Stimulated activated CD8-positive, alpha-beta memory T cell treated with anti-CD3 and anti-CD28 coated beads, Interleukin-2, amount 100 ng/mL, for 1 hour (primary cell): ENCODE results near the gene FRAS1.

ENCODE experiments used
- DNase-seq, 2 donors: peaks; one replicate each; pipeline ENCODE4 v3.0.0-alpha.2; 2020; ENCODE audit warnings: low read depth in 2 of 2

The FRAS1 gene

DNA sequence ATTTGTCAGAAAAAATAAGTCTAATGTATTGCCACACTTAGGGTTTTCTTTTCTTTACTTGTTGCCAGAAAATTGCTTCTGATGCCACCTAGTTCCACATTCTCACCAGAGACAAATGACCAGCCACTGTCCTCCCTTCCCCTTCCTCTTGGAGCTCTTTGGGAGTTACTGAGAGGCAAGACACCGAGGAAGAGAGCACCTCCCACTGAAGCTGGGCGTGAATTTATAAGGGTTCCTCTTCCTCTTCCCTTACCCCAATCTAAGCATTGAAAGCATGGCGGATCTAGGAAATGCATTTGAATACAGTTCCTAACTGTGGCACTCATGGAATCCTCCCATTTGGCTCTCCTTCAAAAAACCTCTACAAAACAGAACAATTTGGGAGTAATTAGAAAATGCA, 524.5 kb downstream of the FRAS1 start:
- no peak for DNase-seq

DNA sequence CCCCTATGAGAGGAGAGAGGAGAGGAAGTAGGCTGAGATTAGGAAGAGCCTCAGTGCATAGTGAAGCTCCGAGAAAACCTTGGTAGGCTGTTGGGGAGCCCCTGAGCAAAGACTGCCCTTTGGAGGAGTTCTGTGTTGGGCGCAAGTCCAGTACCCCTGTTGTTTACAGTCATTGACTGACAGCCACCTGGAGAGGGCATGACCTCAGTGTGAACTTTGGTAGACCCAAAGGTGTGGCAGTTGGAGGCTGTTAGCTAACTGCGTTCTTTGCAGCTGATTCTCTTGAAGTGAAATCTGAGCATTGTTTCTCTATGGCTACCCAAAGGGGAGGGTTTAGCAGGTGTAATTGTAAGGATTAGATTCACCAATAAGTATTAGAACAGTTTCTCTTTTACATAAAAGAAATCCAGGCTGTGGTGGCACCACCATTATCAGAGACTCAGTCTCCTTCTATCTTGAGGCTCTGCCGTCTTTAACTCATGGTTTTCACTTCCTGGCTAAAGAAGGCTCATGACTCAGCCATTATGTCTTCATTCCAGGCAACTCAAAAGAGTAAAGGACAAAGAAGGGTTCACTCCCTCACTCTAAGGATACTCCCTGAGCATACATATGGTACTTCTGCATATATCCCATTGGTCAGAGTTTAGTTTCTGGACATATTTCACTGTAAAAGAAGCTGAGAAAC, 527.9 kb downstream of the FRAS1 start:
- no peak for DNase-seq

DNA sequence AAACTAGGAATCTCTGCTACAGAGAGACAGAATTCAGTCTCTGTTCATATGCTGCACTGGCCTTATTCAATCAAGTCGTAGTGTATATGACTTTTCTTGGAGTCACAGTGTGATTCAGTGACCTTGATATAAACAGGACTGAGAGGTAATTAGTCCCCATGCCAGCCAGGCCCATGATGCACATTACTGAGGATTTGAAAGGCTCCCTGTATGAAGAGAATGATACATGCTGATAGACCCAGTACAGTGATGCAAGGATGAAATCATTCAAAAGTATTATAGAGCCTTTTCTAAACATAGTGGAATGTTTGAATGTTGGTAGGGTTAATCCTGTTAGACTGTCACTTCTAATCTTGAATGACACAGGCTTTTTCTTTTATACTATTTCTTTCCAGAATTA, 528.5 kb downstream of the FRAS1 start:
- DNase-seq, result no peak

DNA sequence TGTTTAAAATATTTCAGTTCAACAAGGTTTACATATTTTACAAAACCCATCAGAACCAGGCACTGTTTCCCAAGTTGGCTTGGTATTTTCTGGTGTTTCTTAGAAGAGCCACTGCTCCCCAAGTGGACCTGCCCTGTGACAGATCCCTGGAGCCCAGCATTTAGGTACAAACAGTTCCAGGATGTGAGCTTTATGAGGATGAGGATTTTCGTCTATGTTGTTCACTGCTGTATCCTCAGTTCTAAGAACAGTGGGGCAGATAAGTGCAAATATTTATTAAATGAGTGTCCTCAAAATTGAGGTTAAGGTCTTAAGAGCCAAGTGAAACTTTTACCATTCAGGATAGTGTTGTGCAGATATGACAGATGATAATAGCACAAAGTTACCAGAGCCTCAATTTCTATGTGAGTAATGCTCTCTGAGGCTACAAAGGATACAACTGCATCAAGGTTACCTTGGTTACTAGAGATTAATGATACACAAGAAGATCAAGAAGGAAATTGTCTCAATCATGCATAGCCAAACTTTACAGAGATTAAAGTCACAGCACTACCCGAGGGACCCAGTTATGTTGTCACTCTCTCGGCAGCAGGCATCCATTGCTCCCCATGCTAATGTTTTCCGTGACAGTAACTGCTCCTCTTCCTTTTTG, 531.9 kb downstream of the FRAS1 start:
- no peak for DNase-seq

DNA sequence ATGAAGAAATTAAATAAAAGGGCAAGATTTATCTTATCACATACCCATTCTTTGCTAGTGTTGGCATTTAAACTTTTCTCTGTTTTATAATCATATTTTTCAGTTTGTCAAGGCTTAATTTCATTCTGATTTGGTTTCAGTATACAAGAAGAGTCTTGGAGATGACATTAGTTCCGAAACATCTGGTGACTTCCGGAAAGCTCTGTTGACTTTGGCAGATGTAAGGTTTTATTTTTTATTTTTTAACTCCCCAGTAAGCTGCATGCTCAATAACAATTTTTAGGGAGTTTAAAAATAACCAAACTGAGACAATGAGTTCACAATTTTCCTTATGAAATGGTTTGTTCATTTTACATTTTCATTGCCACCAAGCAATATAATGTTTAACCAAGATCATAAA, 534.3 kb downstream of the FRAS1 start:
- no peak for DNase-seq

DNA sequence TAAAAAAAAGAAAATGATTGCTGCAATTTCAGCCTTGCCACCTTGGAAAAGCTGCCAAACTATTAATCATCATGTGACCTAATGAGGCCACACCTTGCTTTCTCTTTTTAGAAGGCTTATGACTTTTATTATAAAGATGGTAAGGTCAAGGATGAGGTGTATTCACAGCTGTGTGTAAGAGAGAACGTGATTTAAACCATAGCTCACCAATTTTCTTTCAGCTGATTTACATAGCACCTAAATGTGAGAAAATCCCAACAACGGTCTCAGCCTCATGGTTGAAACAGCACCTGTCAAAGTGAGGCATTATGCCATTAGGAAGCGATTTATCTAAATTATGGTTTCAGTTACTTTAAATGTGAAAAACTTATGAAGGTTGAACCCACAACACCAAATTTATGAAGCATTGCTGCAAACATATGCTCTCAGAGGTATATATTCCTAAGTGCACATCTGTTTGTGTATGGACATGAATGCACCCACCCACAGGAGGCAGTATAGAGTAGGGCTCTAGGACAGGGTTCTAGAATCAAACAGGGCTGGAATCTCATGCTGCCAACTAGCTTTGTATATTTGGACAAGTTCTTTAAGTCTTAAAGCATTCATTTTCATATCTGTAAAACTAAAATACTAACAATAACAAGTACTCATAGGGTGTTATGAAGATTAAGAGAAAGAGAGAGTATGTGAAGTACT, 535.1 kb downstream of the FRAS1 start:
- DNase-seq, result no peak
